Cardiac fibroblast (primary cell): ENCODE results near the gene NAB2.

Experiments used
- DNase-seq, 2 donors: peaks; one replicate each; pipeline versions ENCODE4 v3.0.0 to v3.0.0-alpha.2; 2010; ENCODE audit warnings: low read depth in 2 of 2
- H3K4me3 ChIP-seq, 2 donors: replicated peaks in 1 of 2; 1 replicate in 1 of 2; 2 replicates in 1 of 2; pipeline ENCODE4 v1.5.1; 2011; ENCODE audit warnings: low read depth in 2 of 2, low read length in 2 of 2, mild to moderate bottlenecking in 2 of 2, moderate library complexity in 1 of 2
- TF ChIP-seq, protein P1 (sequence below): IDR thresholded peaks from one replicate; pipeline ENCODE4 v1.5.1; 2011; ENCODE audit warnings: low read depth, mild to moderate bottlenecking, low read length, inconsistent platforms

NAB2 gene

GRCh38 chr12:57088354-57089270, at the start of gene NAB2:
Gene NAB2 (plus strand): TSS chr12:57089114. CDS start chr12:57089272, 158 bp downstream.
- TF ChIP-seq, protein P1, sequence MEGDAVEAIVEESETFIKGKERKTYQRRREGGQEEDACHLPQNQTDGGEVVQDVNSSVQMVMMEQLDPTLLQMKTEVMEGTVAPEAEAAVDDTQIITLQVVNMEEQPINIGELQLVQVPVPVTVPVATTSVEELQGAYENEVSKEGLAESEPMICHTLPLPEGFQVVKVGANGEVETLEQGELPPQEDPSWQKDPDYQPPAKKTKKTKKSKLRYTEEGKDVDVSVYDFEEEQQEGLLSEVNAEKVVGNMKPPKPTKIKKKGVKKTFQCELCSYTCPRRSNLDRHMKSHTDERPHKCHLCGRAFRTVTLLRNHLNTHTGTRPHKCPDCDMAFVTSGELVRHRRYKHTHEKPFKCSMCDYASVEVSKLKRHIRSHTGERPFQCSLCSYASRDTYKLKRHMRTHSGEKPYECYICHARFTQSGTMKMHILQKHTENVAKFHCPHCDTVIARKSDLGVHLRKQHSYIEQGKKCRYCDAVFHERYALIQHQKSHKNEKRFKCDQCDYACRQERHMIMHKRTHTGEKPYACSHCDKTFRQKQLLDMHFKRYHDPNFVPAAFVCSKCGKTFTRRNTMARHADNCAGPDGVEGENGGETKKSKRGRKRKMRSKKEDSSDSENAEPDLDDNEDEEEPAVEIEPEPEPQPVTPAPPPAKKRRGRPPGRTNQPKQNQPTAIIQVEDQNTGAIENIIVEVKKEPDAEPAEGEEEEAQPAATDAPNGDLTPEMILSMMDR: no peak
- peak; percentile 97 to 99 for DNase-seq
- H3K4me3 ChIP-seq: peak within 1 kb of the TSS; percentile 89 to 93

DNA sequence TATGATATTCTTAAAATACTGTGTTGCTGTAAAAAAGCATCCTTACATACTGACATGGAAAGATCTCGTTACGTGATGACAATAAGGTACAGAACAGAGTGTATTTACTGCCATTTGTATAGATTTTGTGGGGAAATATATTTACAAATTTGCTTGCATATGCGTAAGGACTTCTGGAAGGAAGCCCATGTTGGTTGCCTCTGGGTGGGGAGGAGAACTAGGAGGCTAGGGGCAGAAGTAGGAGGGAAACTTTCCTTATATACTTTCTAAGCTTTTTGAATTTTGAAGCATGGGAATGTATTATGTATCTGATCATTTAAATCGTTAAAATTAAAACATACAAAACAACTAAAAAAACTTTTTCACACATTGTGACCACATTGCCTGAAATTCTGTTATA, 48.7 kb upstream of the NAB2 start:
- TF ChIP-seq, protein P1: no peak

GRCh38 chr12:57040750-57041149, 48.2 kb upstream of the NAB2 start:
- no peak for DNase-seq
- TF ChIP-seq, protein P1: no peak
- H3K4me3 ChIP-seq: no peak overlapping the region

More for the DNA sequence above, 48.7 kb upstream of the NAB2 start:
- no peak overlapping the region for H3K4me3 ChIP-seq
- no peak for DNase-seq

GRCh38 chr12:57042695-57043094, 46.2 kb upstream of the NAB2 start:
- no peak overlapping the region for H3K4me3 ChIP-seq
- TF ChIP-seq, protein P1: no peak
- DNase-seq: no peak

GRCh38 chr12:57044468-57044867, 44.4 kb upstream of the NAB2 start:
- no peak for DNase-seq
- TF ChIP-seq, protein P1: no peak
- H3K4me3 ChIP-seq: no peak overlapping the region

DNA sequence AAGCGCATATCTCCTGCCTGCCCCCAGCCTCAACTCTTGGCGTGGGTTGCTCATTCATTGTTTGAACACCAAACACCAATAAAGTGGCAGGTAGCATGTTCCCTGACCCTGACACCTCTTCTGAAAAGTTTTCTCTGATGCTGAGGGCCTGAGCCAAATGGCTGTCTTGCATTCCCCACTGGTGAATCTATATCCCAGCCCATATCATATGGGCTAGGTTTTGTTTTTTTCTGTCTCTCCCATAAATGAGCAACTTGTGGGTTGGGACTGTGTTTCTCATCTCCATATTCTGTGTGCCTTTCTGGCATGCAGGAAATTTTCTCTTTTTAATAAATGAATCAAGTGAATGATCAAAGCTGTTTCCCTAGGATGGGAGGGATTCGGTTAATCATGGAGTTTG, 44.0 kb upstream of the NAB2 start:
- no peak overlapping the region for H3K4me3 ChIP-seq
- TF ChIP-seq, protein P1: no peak

More for the DNA sequence above, 44.0 kb upstream of the NAB2 start:
- DNase-seq: no peak
